MM.1S (cell line): ENCODE data around the gene SH3BP1.

Experiments used
- DNase-seq: peaks from one replicate; pipeline ENCODE4 v3.0.0-alpha.2; 2015
- H2AFZ ChIP-seq: fragments of 300-600 bp; sonication (generic); 2 replicates; pipeline ENCODE4 v1.6.0; 2016; ENCODE audit warnings: antibody characterized with exemption, low read length
- H3F3A ChIP-seq: fragments of 300-600 bp; sonication (generic); 2 replicates; pipeline ENCODE4 v1.6.1; 2016; ENCODE audit warnings: mild to moderate bottlenecking, antibody characterized with exemption, low read length, moderate library complexity, mixed read lengths; ENCODE audit not compliant: insufficient read depth
- H3K27ac ChIP-seq: fragments of 300-600 bp; sonication (generic); 2 replicates; pipeline ENCODE4 v1.5.1; 2016; ENCODE audit warnings: mild to moderate bottlenecking, low read length
- H3K27me3 ChIP-seq: fragments of 300-600 bp; sonication (generic); replicated peaks from 2 replicates; pipeline ENCODE4 v1.6.0; 2016; ENCODE audit warnings: low read length; ENCODE audit not compliant: insufficient read depth
- H3K36me3 ChIP-seq: fragments of 300-600 bp; sonication (generic); replicated peaks from 2 replicates; pipeline ENCODE4 v1.6.1; 2016; ENCODE audit warnings: mild to moderate bottlenecking, low read length, mixed read lengths; ENCODE audit not compliant: insufficient read depth
- H3K4me1 ChIP-seq: fragments of 300-600 bp; sonication (generic); 2 replicates; pipeline ENCODE4 v1.6.1; 2016; ENCODE audit warnings: low read length, mixed read lengths
- H3K4me2 ChIP-seq: fragments of 300-600 bp; sonication (generic); 2 replicates; pipeline ENCODE4 v1.6.0; 2016; ENCODE audit warnings: low read depth, low read length
- H3K4me3 ChIP-seq: fragments of 300-600 bp; sonication (generic); 2 replicates; pipeline ENCODE4 v1.5.1; 2016; ENCODE audit warnings: low read length, mixed read lengths
- H3K79me2 ChIP-seq: fragments of 300-600 bp; sonication (generic); 2 replicates; pipeline ENCODE4 v1.6.1; 2016; ENCODE audit warnings: mixed run types, low read length, mixed read lengths
- H3K9ac ChIP-seq: fragments of 300-600 bp; sonication (generic); 2 replicates; pipeline ENCODE4 v1.6.1; 2016; ENCODE audit warnings: low read length, mixed read lengths
- H3K9me2 ChIP-seq: fragments of 300-600 bp; sonication (generic); replicated peaks from 2 replicates; pipeline ENCODE4 v1.6.1; 2016; ENCODE audit warnings: mild to moderate bottlenecking, low read length, mixed read lengths; ENCODE audit not compliant: insufficient read depth
- H3K9me3 ChIP-seq: fragments of 300-600 bp; sonication (generic); replicated peaks from 2 replicates; pipeline ENCODE4 v1.6.1; 2016; ENCODE audit warnings: mild to moderate bottlenecking, low read length, mixed read lengths; ENCODE audit not compliant: insufficient read depth
- H4K20me1 ChIP-seq: fragments of 300-600 bp; sonication (generic); 2 replicates; pipeline ENCODE4 v1.6.1; 2016; ENCODE audit warnings: mild to moderate bottlenecking, low read length, moderate library complexity, mixed read lengths; ENCODE audit not compliant: insufficient read depth
- CTCF ChIP-seq: fragments of 300-600 bp; sonication (generic); IDR thresholded peaks from 2 replicates; pipeline ENCODE4 v1.5.1; 2016; ENCODE audit warnings: antibody characterized with exemption, low read length, mixed read lengths
- EZH2 ChIP-seq: fragments of 300-600 bp; sonication (generic); optimal IDR thresholded peaks from 2 replicates; pipeline ENCODE3; 2017; ENCODE audit warnings: low read depth, mild to moderate bottlenecking, antibody characterized with exemption, low read length, mixed read lengths
- EZH2phosphoT487 ChIP-seq: fragments of 300-600 bp; sonication (generic); IDR thresholded peaks from 2 replicates; pipeline ENCODE4 v1.6.1; 2018; ENCODE audit warnings: antibody characterized with exemption, low read length

Gene SH3BP1

GRCh38 chr22:37639771-37640590, 512 bp downstream of the SH3BP1 start:
- Histone ChIP-seq H3K9ac (peak overlapping the region; percentile 74), H3K79me2 (peaks cover 13% of the 10 kb centered on the region), H3F3A (peaks cover 34% of the 10 kb centered on the region), H3K9me2 (no peaks in the 10 kb centered on the region), H3K9me3 (no peaks in the 10 kb centered on the region), H2AFZ (peak overlapping the region; percentile 64), H3K36me3 (no peaks in the 10 kb centered on the region), H3K4me1 (peaks cover 31% of the 10 kb centered on the region), H3K27me3 (no peaks in the 10 kb centered on the region), H3K4me2 (peak overlapping the region; percentile 88), H3K4me3 (peak overlapping the region; percentile 85), H4K20me1 (no peaks in the 10 kb centered on the region), H3K27ac (no peak overlapping the region; the same call in 1 of the 2 replicates)
- no peak for TF ChIP-seq EZH2
- TF ChIP-seq CTCF, result no peak
- TF ChIP-seq EZH2phosphoT487, result no peak
- DNase-seq, result no peak

DNA sequence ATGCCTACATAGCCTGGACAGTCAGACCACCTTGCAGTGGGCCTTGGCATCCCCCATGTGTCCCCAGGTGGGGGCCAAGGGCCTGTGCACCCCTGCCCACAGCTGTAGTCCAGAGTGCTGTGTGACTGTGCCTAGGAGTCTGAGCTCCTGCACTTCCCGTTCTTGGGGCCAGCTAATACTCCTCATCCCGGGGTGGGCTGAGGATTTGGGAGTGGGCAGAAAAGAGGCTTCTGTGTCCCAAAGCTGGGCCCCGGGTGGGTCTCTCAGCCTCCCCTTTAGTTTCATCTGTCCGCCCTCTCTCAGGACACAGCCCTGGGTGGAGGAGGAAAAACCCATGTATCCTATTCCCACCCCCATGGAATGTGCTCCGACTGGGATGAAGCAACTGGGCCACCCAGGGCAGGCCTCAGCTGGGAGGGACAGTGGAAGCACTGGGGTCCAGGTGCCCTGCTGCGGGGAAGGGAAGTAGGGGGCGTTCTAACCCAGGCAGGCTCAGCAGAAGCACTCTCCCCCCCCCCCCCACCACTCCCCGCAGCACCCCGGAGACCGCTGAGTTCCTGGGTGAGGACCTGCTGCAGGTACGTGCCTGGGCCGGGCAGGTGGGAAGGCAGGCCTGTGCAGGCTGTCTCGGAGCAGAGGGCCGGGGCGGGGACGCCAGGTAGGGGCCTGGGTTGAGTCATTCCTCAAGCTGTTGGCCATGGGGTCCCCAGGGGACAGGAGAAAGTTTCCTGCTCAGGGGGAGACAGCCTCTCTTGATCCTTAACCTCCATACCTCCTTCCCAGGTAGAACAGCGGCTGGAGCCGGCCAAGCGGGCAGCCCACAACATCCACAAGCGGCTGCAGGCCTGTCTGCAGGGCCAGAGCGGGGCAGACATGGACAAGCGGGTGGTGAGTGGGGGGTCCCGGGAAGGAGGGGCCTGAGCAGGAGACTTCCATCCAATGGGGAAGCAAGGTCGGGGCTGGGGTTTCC, 1.4 kb downstream of the SH3BP1 start:
- Histone ChIP-seq H2AFZ (no peak overlapping the region), H3F3A (peaks cover 34% of the 10 kb centered on the region), H3K4me1 (peaks cover 31% of the 10 kb centered on the region), H4K20me1 (no peaks in the 10 kb centered on the region), H3K36me3 (no peaks in the 10 kb centered on the region), H3K9me3 (no peaks in the 10 kb centered on the region), H3K4me2 (peak overlapping the region; percentile 88; the same call in 1 of the 2 replicates), H3K79me2 (peaks cover 13% of the 10 kb centered on the region), H3K9me2 (no peaks in the 10 kb centered on the region), H3K9ac (peak overlapping the region; percentile 74; the same call in 1 of the 2 replicates), H3K27me3 (no peaks in the 10 kb centered on the region), H3K27ac (no peak overlapping the region), H3K4me3 (peak overlapping the region; percentile 85)
- DNase-seq, result no peak
- TF ChIP-seq EZH2 (no peak), CTCF (no peak), EZH2phosphoT487 (no peak)

GRCh38 chr22:37641561-37641949, 2.1 kb downstream of the SH3BP1 start:
- no peak overlapping the region for H3K4me2 ChIP-seq
- H4K20me1 ChIP-seq, result no peaks in the 10 kb centered on the region
- no peaks in the 10 kb centered on the region for H3K9me2 ChIP-seq
- no peaks in the 10 kb centered on the region for H3K27me3 ChIP-seq
- H3K36me3 ChIP-seq, result no peaks in the 10 kb centered on the region
- peaks cover 30% of the 10 kb centered on the region for H3K4me1 ChIP-seq
- no peak overlapping the region for H2AFZ ChIP-seq
- no peak overlapping the region for H3K4me3 ChIP-seq
- H3K9ac ChIP-seq, result no peak overlapping the region
- peaks cover 13% of the 10 kb centered on the region for H3K79me2 ChIP-seq
- H3F3A ChIP-seq, result peaks cover 29% of the 10 kb centered on the region
- no peak overlapping the region for H3K27ac ChIP-seq
- no peak for DNase-seq
- H3K9me3 ChIP-seq, result no peaks in the 10 kb centered on the region
- TF ChIP-seq EZH2 (no peak), CTCF (no peak), EZH2phosphoT487 (no peak)
